D341Med (cell line): ENCODE measurements around the gene IGF2R.

ENCODE experiments used
- DNase-seq: peaks from one replicate; pipeline ENCODE4 v3.0.0; 2012; ENCODE audit warnings: low spot score

IGF2R gene

DNA sequence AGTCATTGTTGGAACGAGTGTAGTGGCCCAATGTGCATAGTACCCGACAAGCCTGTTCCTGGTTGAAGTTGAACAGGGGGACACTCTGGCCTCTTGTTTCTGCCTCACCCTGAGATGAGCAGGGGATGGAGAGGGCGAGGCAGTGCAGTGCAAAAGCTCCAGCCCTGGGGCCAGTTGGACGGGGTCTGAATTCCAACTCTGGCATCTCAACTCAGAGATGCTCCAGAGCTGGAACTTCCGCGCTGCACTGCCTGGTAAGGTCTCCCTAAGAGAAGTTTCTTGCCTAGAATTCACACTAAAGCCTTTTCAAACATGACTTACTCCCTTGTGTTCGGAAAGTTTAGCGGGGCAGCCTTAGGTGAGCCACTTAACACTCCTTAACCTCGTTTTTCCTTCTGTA lies 80.5 kb downstream of the IGF2R start:
- DNase-seq, result no peak

DNA sequence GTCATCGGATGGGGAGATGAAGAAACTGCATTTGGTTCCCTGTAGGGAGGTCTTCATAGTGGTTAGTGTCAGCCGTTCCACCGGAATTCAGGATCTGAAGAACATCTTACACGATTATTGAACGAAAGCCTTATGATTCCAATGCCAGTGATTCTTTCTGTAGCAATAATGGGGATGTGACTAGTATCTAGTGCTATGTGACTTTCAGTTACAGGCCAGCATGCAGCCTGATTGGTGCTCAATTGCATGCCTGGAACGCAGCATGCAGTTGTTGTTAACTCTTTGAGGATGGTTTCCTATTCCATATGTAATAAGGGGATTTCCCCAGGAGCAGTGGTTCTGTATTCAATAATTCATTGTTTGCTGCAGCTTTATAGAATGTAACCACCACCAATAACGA lies 81.1 kb downstream of the IGF2R start:
- DNase-seq, result no peak

DNA sequence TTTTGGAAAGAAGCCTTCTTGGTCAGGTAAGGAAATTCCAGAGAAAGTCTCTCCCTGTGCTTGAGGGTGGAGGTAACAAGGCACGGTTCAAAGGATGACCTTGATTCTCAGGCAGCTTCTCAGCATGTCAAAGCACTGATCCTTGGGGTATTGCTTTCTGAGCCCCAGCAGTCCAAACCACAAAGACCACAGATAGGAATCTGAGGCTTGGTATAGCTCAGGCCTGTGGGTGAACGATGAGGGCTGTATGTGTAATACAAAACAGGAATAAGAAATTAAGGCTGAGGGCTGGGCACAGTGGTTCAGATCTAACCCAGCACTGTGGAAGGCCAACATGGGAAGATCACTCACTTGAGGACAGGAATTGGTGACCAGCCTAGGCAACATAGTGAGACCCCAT lies 82.5 kb downstream of the IGF2R start:
- no peak for DNase-seq

DNA sequence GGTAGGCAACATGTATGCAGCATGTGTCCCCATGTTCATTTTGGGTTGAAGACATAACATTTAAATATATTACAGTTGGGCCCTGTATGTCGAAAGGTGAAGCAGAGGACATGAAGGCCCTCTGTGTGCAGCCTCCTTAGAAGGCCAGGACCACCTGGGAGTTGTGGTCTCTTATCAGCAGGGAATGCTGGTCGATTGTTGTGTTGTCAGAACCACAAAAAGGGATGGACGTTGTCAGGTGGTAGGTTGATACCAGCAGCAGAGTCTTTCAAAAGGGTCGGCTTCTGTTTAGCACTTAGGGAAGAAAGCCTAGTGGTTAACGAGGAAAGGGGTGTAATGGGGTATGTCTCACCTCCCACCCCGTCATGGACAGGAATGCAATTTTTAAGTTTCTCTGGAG lies 85.4 kb downstream of the IGF2R start:
- DNase-seq, result no peak

DNA sequence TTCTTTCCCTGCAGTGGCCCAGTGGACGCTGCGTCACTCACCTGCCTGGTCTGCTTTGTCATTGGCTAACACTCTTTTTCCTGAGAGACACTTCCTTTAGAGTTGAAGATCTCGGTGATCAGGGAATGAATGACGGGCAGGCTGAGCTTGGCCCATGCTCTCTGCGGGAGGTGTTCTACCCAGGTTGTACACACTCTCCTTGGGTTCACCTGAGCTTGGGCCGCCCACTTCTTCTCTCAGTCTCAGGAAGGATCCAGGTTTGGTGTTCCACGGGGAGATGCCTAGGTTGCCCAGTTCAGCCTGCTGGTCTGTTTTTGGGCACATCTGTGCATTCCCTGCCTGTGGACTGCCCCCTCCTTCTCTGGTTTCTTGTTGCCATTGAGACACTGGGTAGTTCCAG lies 86.0 kb downstream of the IGF2R start:
- no peak for DNase-seq

DNA sequence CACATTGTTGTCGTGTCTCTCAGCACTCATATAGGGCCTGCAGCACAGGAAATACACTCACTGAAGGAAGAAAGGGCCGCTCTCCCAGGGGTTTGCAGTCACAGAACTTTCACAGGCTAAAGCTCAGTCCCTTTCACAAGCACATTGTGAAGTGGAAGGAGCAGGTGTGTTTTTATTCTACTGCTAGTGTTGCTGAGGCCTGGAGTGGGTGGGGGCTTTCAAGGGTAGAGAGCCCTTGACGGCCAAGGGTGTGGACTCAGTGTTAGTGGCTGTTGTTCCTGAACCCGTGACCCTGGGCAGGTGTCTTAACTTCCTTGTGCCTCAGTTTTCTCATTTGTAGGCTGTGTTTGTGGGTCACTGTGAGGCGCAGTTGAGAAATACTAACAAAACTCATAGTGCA lies 86.5 kb downstream of the IGF2R start:
- no peak for DNase-seq

DNA sequence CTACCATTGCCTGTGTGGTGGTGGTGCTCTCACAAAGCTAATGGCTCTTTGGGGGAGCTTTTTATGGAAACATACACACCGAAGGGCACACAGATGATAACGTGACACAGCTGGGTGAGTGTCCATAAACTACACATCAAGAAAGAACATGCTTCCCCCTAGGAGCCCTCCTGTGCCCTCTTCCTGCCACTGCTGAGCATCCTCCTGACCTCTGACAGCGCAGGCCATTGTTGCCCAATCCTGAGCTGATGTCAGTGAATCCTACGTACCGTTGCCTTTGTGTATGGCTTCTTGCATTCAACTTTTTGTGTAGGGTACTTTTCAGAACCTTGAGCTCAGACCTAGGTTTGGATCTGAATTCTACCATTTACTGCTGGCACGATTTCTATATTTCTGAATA lies 86.9 kb downstream of the IGF2R start:
- no peak for DNase-seq

DNA sequence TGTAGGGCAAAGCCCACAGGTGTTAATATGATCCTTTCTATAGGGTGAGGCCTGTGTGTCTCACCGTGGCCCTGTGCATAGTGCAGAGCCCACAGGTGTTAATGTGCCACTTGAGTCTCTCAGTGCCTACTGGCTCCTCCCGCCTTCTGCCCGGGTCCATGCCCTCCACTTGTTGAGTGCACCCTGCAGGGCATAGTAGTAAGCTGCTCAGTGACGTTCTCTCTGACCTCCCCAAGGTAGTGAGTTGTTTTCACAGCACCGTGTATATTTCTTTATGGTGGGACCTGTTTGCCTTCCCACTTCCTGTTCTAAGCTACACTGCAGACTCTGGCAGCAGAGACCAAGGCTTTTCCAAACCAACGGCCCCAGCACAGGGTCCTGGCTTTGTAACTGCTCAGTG lies 88.2 kb downstream of the IGF2R start:
- no peak for DNase-seq

DNA sequence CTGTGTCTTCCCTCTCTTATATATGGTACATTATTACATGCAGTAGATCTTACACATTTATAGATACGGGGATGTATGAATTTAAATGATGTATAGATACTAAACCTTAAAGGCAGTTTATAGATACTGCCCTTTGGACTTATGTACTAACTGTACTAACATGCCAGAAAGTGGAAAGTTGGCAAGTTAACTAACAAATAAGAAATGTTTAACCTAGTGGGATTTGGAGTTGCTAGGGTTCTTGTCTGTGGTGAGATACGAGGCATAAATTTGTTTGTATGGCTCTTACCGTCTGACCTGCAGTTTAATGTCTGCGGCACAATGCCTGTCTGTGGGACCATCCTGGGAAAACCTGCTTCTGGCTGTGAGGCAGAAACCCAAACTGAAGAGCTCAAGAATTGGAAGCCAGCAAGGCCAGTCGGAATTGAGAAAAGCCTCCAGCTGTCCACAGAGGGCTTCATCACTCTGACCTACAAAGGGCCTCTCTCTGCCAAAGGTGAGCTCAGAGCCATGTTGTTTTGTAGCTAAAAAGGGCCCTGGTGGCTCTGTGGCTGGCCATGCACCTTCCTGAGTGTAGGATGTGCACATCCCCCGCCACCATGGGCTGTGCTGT lies 89.8 kb downstream of the IGF2R start:
- DNase-seq, result no peak

DNA sequence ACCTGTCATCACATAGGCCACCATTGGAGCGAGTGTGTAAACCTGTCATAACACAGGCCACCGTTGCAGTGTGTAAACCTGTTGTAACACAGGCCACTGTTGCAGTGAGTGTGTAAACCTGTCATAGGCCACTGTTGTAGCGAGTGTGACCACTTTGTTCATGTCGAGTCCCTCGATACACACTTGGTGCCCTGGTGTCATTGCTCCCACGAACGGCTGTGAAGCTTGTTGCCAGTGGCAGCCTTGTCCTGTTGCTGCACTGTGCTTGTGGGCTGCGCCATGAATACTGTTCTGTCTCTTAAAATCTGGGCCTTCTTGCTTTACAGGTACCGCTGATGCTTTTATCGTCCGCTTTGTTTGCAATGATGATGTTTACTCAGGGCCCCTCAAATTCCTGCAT lies 91.3 kb downstream of the IGF2R start:
- DNase-seq, result no peak

DNA sequence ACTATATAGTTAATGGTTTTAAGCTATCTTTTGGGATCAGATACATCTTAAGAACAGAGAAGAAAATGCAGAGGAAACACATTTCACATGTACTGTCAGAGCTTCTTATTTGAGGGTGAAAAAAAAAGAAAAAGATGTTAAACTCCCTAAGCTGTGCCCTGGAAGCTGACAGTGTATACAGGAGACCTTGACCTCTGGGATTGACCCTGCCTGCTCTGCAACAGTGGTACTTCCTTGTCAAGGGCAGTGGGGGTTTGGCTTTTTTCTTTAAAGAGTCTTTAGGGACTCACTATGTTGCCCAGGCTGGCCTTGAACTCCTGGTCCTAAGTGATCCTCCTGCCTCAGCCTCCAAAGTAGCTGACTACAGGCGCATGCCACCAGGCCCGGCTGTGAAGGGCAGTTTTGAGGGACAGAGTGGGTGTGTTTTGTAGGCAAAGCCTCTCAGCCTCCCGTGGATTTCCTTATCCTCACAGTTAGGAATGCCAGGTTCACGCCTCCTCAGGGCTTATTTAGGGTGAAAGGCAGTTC lies 92.1 kb downstream of the IGF2R start:
- no peak for DNase-seq

DNA sequence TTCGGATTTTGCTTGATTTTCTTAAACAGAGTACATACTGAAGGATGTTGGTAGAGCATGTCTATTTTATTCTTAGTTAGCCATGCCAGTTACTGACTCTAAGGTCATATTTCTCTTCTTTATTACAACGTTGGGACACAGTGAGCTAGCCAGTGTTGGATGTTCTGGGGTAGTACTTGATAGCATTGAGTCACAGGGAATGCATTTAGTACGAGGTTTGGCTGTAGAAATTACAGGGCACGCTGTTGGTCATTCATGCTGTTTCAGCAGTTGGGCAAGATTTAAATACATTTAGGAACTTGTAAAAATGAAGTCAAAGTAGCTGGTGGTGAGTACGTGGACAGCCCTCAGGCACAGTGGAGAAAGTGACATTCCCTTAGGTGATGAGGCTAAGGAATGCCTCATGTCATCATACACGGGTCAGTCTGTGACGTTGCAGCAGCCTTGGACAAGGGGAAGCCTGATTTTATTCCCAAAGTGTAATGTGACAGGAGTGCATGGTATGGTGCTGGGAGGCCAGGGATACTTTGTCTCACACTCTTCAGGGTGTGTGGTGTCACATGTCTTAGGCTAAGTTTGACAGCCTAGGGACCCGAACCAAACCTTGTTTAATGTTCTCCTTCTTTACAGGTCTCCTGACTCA lies 95.0 kb downstream of the IGF2R start:
- no peak for DNase-seq

DNA sequence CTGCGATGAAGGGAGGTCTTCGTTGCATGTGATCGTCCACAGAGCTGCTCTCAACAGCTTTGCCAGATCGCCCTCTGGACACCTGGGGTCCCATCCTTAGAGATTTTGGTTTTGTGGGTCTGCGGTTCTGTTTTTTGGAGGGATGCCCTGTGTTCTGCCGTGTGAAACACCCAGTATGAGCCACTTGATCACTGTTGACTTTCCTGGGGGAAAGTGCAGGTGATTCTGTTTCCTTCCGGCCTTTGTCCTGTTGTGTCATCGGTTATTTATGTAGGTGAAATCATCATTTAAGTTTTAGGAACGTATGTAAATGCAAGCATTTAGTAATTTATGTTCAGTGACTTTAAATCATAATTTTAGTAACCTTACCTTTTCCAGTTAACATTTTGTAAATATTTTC lies 96.3 kb downstream of the IGF2R start:
- no peak for DNase-seq

DNA sequence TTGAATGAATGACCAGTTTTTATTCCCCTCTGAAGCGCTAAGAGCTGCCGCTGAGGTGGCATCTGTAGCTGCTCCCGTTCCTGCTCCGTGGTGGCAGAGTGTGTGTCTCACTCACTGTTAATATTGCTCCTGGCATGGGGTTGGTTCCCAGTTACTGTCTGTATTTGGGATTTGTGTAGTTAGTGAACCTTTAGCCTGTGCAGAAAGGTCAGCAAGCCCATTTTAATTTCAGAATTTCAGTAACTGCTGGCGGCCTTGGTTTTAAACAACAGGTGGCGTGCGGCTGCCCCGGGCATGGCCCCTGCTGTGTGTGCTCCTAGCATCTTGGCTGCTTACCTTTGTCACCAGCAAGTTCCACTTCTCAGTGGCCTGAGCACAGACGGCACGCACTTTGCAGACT lies 98.7 kb downstream of the IGF2R start:
- DNase-seq, result no peak

DNA sequence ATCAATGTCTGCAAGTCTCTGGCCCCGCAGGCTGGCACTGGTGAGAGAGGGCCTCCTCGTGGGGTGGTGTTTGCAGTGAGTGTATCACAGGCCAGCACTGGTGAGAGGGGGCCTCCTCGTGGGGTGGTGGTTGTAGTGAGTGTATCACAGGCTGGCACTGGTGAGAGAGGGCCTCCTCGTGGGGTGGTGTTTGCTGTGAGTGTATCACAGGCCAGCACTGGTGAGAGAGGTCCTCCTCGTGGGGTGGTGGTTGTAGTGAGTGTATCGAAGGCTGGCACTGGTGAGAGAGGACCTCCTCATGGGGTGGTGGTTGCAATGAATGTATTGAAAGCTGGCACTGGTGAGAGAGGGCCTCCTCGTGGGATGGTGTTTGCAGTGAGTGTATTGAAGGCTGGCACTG lies 99.5 kb downstream of the IGF2R start:
- DNase-seq, result no peak

DNA sequence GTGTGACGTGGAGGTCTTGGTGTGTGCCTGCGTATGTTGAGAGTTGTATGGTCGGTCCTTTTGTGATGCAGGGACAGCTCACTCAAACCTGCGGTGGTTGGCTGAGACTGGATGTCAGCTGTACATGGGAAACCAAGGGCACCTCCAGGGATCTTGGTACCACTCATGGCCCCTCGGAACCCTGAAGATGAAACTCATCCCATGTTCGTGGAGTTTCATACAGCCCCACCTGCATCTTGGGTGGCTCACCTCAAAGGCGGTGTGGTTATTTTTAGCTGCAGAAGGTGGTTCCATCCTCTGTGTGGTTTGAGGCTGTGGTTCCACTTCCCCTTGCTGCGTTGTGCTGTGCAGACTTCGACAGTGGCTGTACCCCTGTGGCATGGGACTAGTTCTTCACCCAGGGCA lies 100.2 kb downstream of the IGF2R start:
- DNase-seq, result no peak

DNA sequence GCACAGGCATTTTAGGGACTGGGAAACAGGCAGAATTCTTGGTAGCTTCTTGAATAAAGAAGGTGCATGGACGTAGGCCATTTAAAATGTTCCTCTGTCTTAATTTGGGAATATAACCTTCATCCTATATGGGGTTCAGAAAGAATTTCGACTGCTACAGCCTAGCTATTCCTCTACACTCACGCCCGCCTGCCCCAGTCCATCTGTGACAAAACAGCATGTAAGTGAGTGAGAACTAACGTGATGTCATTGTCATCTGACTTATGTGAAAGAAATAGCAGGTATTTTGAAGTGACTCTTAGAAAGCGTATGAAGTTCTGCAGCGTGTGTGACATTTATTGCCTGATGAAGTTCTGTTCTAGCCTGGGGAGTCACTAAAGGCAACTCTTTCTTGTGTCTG lies 100.6 kb downstream of the IGF2R start:
- no peak for DNase-seq

DNA sequence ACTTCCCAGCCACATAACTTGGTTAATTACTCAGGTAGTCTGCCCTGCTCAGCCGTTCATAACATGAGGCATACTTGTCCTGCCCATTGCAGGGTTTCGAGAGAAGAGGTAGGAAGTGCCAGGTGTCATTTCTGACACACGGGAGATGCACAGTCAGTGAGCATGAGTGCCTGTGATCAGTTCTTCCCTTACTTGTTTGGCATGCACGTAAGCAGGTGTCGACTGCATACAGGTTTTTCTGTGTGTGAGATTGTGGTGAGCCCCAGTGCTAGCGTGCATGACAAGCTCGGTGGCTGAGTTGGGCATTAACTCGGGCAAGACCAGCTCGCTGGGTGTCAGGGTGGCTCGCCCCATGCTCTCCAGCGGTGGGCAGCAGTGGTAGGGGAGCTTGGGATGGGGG lies 101.5 kb downstream of the IGF2R start:
- no peak for DNase-seq

DNA sequence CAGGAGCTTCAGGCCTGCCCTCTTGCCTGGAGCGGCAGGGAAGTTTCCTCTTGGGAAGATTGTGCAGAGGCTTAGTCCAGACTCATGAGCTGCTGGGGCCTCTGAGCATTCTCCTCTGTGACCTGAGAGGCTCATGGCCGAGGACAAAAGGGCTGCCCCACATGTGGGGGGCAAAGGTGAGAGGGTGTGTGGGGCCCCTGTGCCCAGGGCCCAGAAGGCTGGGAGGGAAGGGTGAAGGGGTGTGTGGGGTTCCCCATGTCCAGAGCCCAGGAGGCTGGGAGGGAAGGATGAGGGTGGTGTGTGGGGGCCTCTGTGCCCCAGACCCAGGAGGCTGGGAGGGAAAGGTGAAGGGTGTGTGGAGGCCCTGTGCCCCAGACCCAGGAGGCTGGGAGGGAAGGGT lies 101.9 kb downstream of the IGF2R start:
- no peak for DNase-seq

DNA sequence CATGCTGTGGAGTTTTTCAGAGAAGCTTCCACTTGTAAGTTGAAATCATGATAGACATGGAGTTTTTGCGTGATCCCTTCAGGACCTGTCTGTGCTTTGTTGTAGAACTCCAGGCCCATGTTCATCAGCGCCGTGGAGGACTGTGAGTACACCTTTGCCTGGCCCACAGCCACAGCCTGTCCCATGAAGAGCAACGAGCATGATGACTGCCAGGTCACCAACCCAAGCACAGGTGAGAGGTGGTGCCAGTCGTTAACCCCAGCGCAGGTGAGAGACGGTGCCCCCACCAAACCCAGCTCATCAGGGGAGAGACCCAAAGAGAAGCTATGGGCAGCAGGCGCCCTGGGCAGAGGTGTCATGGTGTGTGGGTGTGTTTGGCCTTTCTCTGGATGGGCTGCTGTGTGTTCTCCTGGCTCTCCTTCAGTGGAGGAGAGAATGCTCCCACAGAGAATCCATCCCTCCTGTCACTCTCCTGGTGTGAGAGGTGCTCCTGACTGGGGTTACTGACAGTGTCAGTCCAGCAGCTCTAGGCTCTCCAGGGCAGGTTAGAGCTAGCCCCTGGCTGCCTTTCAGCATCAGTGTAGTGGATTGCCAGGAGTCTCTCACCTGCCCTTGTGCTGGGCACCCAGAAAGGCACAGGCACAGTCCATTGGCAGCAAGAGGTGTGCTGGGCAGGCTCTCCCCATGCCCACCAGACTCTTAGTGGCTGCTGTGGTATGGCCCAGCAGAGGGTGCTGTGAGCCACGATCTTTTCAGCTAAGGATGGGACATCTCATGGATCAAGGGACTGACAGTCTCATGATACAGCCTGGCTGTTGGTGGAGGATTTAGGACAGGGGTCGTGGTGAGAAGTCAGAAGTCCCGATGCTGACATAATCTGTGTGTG lies 103.2 kb downstream of the IGF2R start:
- no peak for DNase-seq

DNA sequence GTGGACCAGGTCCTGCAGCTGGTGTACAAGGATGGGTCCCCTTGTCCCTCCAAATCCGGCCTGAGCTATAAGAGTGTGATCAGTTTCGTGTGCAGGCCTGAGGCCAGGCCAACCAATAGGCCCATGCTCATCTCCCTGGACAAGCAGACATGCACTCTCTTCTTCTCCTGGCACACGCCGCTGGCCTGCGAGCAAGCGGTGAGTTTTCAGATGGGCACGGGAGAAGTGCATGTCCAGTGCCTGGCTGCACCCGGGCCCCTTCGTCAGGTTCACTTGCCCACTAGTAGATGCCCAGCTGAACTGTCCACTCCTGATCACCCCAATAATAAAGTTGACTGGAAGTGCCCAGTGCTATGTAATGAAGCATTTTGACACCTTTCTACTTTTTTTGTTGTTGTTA lies 104.4 kb downstream of the IGF2R start:
- DNase-seq, result no peak

DNA sequence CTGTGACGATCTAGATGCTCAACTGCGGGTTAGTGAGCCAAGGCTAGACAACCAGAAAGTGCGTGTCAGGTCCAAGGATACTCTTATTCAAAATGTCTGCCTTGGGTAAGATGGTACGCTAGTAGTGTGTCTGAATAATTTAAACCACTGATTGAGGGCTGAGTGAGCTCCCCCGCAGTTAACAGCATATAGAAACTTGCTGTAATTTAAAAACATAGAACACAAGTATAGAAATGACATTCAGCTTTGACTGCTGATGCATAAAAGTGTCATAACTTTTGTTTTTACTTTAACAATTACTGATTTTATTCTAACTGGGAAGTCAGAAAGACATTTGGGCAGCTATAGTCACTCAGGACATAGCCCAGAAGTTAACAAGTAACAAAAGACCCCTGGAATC lies 107.1 kb downstream of the IGF2R start:
- no peak for DNase-seq

DNA sequence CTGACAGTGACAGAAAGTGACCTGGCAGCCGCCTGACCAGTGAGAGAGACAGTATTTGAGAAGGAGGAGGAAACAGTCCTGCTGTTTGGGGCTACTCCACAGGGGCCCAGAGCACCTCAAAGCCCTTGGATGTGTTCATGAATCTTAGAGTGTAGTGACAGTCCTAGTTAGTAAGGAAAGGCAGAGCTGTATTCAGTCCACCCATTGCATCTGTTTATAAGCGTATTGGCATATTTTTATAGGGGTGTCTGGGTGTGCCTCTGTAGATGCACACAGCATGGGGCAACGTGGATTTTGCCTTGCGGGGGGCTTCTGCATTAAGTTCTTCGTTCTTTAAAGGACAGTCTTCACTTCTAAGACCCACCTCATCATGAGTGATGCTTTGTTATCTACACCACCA lies 108.1 kb downstream of the IGF2R start:
- DNase-seq, result no peak
